Upper lobe of left lung (tissue), 6 donors: ENCODE results near the gene C1QTNF9. TPM values are rescaled to one million over a fixed set of nuclear protein-coding genes. Genes with fewer than 3 reads are reported as not detected.

Experiments
- ATAC-seq, 2 donors: fragments of 200-7000 bp; cut with Tn5 transposase; one replicate each; pipeline ENCODE4 v1.9.1; 2022; ENCODE audit warnings: mild to moderate bottlenecking in 2 of 2, moderate library complexity in 2 of 2; ENCODE audit not compliant: low FRiP score in 2 of 2
- DNase-seq, 2 donors: peaks; one replicate each; pipeline ENCODE4 v3.0.0-alpha.2; 2019 to 2020
- H3K27ac ChIP-seq, 4 donors: fragments of 200-600 bp; sonication (generic); one replicate each; pipeline ENCODE4 v1.5.1; 2016 to 2019
- H3K27me3 ChIP-seq, 4 donors: fragments of 200-600 bp; sonication (generic); one replicate each; pipeline ENCODE4 v1.5.1; 2017 to 2019
- H3K36me3 ChIP-seq, 4 donors: fragments of 200-600 bp; sonication (generic); one replicate each; pipeline ENCODE4 v1.5.1; 2016 to 2019
- H3K4me1 ChIP-seq, 4 donors: fragments of 200-600 bp; sonication (generic); one replicate each; pipeline ENCODE4 v1.5.1; 2018 to 2019
- H3K4me3 ChIP-seq, 4 donors: fragments of 200-600 bp; sonication (generic); one replicate each; pipeline ENCODE4 v1.5.1; 2017 to 2019; ENCODE audit warnings: mild to moderate bottlenecking in 2 of 4, moderate library complexity in 1 of 4
- H3K9me3 ChIP-seq, 4 donors: fragments of 200-600 bp; sonication (generic); one replicate each; pipeline ENCODE4 v1.5.1; 2018 to 2019
- CTCF ChIP-seq, 6 experiments: fragments of 450-650 bp in 4 of 6; fragments of 200-600 bp in 2 of 6; sonication (generic) in 2 of 6; IDR thresholded peaks; one replicate each; pipeline ENCODE4 v1.5.1; 2016 to 2019; ENCODE audit warnings: antibody characterized with exemption in 6 of 6
- EP300 ChIP-seq, 4 donors: sonication (generic); formaldehyde crosslinking; IDR thresholded peaks; one replicate each; pipeline ENCODE4 v1.5.1; 2017; ENCODE audit warnings: antibody characterized with exemption in 4 of 4, control low read depth in 2 of 4
- POLR2A ChIP-seq, 4 donors: fragments of 450-650 bp; IDR thresholded peaks; one replicate each; pipeline ENCODE4 v1.5.1; 2016 to 2017; ENCODE audit warnings: antibody characterized with exemption in 4 of 4, mild to moderate bottlenecking in 2 of 4
- POLR2AphosphoS5 ChIP-seq, 2 donors: sonication (generic); formaldehyde crosslinking; IDR thresholded peaks; one replicate each; pipeline ENCODE4 v1.5.1; 2017; ENCODE audit warnings: antibody characterized with exemption in 2 of 2
- WGBS, 2 donors: methylation state at CpG; one replicate each; pipeline ENCODE4 v1.1.5; 2017 to 2018; 5-methylcytosine and 5-hydroxymethylcytosine counted together
- total RNA-seq, 6 donors: library from RNA; depleted of rRNA in 4 of 6; stranded (reverse); fragments of >200 nt in 4 of 6; gene quantifications; one replicate each; pipeline versions ENCODE4 v1.1.0 to v1.2.1, GENCODE V29; 2016 to 2021
- donor health status: DM: no; HTN: no; CAD: no; lungs with moderate emphysema.
- donor health status: DM: no; HTN: yes; CAD: no; lungs with severe emphysema.

Gene C1QTNF9
- total RNA-seq, 6 donors from 2014 or later = 0.30 to 0.39 TPM; not detected in 4

DNA sequence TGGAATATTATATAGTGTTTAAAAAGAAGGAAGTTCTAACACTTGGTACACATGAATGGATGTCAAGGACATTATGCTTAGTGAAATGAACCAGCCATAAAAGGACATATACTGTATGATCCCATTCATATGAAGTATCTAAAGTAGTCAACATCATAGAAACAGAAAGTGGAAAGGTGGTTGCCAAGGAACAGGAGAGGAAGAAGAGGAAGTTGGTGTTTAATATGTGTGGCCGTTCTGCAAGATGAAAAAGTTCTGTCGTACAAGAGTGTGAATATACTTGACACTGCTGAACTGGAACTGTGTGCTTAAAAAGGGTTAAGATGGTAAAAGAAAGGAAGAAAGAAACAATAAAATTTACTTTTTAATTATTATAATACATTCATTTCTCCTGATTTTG lies 33.1 kb upstream of the C1QTNF9 start:
- no peak for DNase-seq
- Histone ChIP-seq H3K36me3 (peaks cover 0 to 7% (median 0%) of the 10 kb centered on the region in 4 donors), H3K4me1 (peaks cover 35 to 64% (median 55%) of the 10 kb centered on the region in 4 donors), H3K4me3 (no peak overlapping the region), H3K27ac (no peak overlapping the region), H3K9me3 (no peaks in the 10 kb centered on the region), H3K27me3 (no peaks in the 10 kb centered on the region)
- ATAC-seq = no peak
- TF ChIP-seq EP300 (IDR thresholded peaks at IDR 0.05) (no peak), CTCF (IDR thresholded peaks at IDR 0.05) (no peak), POLR2AphosphoS5 (IDR thresholded peaks at IDR 0.05) (no peak), POLR2A (IDR thresholded peaks at IDR 0.05) (no peak)
- WGBS, 2 donors = 33 to 38% methylated on average over 2 of the region's 2 CpGs

DNA sequence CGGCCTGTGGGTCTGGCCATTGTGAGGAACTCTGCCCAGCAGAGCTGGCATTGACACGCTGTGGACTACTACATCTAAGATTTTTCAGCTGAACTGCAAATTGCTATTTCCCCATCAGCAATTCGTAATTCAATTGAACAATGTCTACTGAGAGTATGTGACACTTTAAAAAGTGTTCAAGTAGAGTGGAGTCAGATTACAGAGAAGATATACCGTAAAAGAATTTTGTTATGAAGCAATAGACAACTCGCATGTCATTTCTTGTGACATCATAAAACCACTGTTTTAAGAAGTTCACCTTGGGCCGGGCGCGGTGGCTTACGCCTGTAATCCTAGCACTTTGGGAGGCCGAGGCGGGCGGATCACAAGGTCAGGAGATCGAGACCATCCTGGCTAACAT lies 32.5 kb upstream of the C1QTNF9 start:
- peak overlapping the region in 2 of 4 donors; percentile 13 to 25 for H3K27ac ChIP-seq
- no peaks in the 10 kb centered on the region for H3K27me3 ChIP-seq
- ATAC-seq (no peak), DNase-seq (no peak)
- peaks cover 35 to 60% (median 51%) of the 10 kb centered on the region in 4 donors for H3K4me1 ChIP-seq
- H3K9me3 ChIP-seq = no peaks in the 10 kb centered on the region
- H3K36me3 ChIP-seq = peaks cover 0 to 11% (median 0%) of the 10 kb centered on the region in 4 donors
- 88 to 94% methylated on average over 13 of the region's 13 CpGs for WGBS, 2 donors
- TF ChIP-seq EP300 (IDR thresholded peaks at IDR 0.05) (no peak), CTCF (IDR thresholded peaks at IDR 0.05) (no peak), POLR2AphosphoS5 (IDR thresholded peaks at IDR 0.05) (no peak)
- H3K4me3 ChIP-seq = no peak overlapping the region

DNA sequence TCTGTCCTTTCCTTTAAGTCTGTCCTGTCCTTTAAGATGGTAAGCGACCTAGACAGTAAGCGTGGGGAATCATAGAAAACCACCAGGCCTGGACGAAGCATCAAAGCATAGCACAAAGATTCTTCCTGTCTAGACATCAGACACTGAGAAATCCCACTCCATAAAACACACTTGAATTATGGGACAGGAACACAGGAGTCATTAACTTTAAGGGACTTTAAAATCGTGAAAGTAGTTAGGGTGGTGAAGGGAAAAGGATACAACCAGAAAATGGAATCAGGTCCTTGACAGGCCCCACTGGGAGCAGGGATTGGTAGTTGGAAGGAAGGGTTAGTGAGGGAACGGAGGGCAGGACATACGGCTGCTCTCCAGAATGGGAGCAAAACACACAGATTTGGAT lies 31.6 kb upstream of the C1QTNF9 start:
- no peaks in the 10 kb centered on the region for H3K27me3 ChIP-seq
- DNase-seq (no peak), ATAC-seq (no peak)
- 88 to 90% methylated on average over 6 of the region's 6 CpGs for WGBS, 2 donors
- H3K9me3 ChIP-seq = no peaks in the 10 kb centered on the region
- H3K27ac ChIP-seq = no peak overlapping the region
- TF ChIP-seq POLR2A (IDR thresholded peaks at IDR 0.05) = no peak
- no peak for TF ChIP-seq EP300 (IDR thresholded peaks at IDR 0.05)
- TF ChIP-seq POLR2AphosphoS5 (IDR thresholded peaks at IDR 0.05) = no peak
- no peak for TF ChIP-seq CTCF (IDR thresholded peaks at IDR 0.05)
- H3K4me3 ChIP-seq = no peak overlapping the region
- peaks cover 0 to 20% (median 2%) of the 10 kb centered on the region in 4 donors for H3K36me3 ChIP-seq
- peaks cover 31 to 55% (median 43%) of the 10 kb centered on the region in 4 donors for H3K4me1 ChIP-seq

- no peak overlapping the region for H3K4me3 ChIP-seq
- TF ChIP-seq POLR2AphosphoS5 (IDR thresholded peaks at IDR 0.05) = no peak
- peak in 1 of 4 donors; percentile 42 for TF ChIP-seq POLR2A (IDR thresholded peaks at IDR 0.05)
- DNase-seq (peak in 1 of 2 donors; percentile 46), ATAC-seq (peak in 1 of 2 donors; percentile 57)
- H3K27me3 ChIP-seq = no peaks in the 10 kb centered on the region
- H3K9me3 ChIP-seq = no peaks in the 10 kb centered on the region
- 67 to 77% methylated on average over 8 of the region's 8 CpGs for WGBS, 2 donors
- peak overlapping the region; percentile 6 to 64 (median 48) for H3K27ac ChIP-seq
- peaks cover 0 to 35% (median 10%) of the 10 kb centered on the region in 4 donors for H3K36me3 ChIP-seq
- H3K4me1 ChIP-seq = peaks cover 22 to 40% (median 30%) of the 10 kb centered on the region in 4 donors
These were observed 29.9 kb upstream of the C1QTNF9 start for GRCh38 chr13:24279327-24280110.

GRCh38 chr13:24280720-24281119 lies 28.7 kb upstream of the C1QTNF9 start:
- 69 to 81% methylated on average over 7 of the region's 7 CpGs for WGBS, 2 donors
- Histone ChIP-seq H3K4me1 (peaks cover 12 to 29% (median 24%) of the 10 kb centered on the region in 4 donors), H3K36me3 (peaks cover 0 to 44% (median 17%) of the 10 kb centered on the region in 4 donors), H3K4me3 (no peak overlapping the region), H3K27ac (peak overlapping the region in 3 of 4 donors; percentile 13 to 64 (median 62)), H3K27me3 (no peaks in the 10 kb centered on the region), H3K9me3 (no peaks in the 10 kb centered on the region)
- peak; percentile 47 to 68 for ATAC-seq
- TF ChIP-seq CTCF (IDR thresholded peaks at IDR 0.05) (no peak), POLR2AphosphoS5 (IDR thresholded peaks at IDR 0.05) (peak in 1 of 2 donors; percentile 28), POLR2A (IDR thresholded peaks at IDR 0.05) (peak in 1 of 4 donors; percentile 47)
- peak; percentile 49 to 64 for DNase-seq
